ENCODE measurements around the gene SYT1.
A peak's percentile ranks its signal among the peaks of the same experiment; 100 is the strongest.

The SYT1 gene

DNA sequence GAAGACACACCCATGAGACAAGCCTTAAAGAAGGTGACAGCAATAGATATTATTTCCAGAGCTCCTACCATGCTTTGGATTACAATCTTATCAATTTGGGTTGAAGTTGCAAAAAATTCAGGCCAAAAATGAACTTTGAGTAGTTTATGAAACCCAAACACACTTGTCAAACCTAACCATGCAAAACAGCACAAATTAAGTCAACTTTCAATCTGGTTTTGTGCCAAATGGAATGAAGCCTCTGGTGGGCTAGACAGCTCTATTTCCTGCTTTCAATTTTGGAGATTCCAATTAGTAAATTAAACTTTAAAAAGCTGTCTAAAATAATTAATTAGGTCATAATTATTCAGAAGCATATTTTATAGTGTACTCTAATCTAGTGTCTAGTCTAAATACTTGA, 203.4 kb downstream of the SYT1 start:
- no peak for DNase-seq

DNA sequence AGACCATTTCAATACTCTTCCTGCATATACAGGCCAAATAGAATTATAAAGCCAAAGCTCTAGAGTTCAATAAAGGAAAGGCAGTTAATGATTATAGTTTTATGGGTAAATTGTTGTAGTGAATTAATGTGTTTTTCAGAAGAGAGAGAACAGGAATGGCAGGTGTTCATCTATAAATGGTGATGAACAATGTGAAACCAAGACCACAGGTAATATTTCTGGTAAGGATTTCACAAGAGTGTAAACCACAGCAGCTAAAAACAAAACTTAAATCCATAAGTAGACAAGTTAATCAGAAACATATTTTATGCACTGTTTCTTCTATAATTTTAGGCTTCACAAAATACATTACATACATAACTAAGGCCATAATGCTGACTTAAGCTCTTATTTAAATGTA, 204.4 kb downstream of the SYT1 start:
- no peak for DNase-seq

DNA sequence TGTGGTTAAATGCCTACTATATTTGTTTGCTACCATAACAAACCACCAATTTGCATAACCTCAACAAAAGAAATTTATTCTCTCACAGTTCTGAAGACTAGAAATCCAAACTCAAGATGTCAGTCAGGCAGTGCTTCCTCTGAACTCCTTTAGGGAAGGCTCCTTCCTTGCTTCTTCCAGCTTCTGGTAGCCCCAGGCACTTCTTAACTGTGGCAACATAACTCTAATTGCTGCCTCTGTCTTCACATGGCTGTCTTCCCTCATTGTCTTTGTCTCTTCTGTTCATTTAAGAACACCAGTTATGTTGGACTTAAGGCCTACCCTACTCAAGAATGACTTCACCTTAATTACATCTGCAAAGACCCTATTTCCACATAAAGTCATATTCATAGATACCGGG, 206.9 kb downstream of the SYT1 start:
- DNase-seq: no peak

DNA sequence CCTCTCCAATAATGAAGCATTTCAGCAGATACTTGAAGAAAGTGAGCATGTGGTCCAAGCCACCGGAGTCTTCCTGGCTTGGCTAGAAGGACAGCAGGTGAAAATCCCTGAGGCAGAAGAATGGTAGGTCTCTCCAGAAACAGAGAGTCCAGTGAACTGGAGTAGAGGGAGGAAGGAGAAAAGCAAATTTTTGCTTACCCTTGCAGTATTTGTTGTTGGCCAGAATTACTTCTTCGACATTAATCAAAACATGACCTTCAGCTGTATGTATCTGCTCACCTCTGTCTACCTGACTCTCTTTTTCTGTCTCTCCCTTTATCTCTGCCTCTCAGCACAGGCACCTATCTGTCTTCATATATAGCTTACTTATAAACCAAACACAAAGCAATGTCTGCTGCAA, 208.9 kb downstream of the SYT1 start:
- DNase-seq: no peak

DNA sequence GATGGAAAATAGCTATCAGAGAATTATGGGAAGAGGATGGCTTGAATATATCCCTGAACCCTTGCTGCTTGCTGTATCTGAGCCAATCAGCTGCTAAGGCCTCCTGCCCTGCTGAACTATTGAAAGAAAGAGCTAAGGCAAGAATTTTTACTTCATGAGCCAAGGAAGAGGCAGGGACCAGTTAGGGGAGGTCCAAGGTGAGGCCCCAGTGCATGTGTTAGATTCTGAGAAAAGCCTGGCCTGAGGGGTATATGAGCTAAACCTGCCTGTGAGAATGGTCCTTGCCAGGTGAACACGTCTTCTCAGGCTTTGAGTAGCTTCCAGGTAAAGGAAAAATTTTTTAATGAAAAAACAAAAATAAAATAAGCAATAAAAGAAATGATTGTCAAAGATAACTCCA, 218.0 kb downstream of the SYT1 start:
- no peak for DNase-seq

DNA sequence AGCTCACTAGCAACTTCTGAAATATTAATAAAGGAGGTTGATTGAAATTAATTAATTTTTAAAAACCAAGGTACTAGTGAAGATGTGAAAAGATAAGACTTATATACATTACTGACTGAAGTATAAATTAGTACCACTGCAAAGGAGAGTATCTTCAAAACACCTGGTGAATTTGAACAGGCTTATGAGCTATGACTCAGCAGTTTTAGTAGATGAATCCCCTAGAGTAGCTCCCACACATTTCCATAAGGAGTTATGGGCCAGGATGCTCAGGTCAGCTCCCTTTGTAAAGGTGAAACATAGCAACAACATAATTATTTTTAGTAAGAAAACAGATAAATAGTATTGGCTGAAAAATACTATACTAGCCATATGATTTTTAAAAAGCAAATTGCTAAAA, 218.6 kb downstream of the SYT1 start:
- DNase-seq: peak; percentile 24

DNA sequence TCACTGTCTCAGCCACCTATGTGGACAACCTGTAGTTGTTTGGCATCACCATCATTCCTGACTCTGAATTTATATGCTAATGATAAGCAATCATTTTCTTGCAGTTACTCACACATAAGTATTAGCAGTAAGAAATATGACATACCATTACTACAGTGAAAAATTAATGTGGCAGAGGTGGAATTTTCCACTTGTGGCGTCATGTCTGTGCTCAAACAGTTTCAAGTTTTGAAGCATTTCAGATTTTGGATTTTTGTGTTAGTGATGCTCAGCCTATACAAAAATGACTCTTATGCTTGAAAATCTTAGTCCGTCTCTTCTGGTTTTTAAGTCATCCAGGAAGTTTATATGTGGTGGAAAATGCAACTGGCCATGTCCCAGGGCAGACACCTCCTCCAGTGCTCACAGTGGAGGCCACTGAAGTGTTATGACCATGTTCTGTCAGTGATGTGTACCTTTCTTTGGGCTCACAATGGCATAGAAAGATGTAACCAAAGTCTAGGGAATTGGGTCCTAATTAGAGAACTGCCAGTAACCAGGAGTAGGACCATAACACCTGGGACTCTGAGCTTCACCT, 220.6 kb downstream of the SYT1 start:
- no peak for DNase-seq

DNA sequence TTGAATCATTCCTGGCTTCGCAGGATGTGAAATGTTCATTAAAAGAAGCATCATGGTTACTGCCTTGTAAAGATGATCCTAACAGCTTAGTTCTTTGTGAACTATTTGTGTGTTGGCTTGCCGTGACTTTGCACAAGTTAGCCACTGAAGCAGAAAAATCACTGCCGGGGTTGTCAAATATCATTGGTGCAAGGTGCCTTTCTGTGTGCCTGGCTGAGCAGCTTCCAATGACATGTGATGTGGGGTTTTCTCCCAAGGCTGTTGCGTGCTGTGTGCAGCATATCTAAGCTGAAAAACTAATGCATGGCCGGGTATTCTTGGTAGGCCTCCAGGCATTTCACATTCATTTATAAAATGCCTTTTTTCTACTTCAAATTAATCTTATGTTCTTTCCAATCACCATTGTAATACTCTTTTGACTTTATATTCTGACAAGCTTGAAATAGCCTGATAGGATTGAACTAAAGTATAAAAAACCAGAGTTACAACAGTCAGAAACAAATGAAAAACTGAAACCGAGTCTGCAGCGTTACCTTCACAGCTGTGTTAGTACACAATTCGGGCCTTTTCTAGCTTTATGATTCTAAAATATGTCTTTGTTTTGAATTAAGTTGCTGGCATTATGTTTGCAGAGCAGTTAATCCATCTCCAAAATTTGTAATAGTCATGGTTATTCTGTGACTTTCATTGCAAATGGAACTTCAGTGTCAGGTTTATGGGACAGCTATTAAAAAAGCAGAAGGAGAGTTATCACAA, 222.1 kb downstream of the SYT1 start:
- DNase-seq: no peak

DNA sequence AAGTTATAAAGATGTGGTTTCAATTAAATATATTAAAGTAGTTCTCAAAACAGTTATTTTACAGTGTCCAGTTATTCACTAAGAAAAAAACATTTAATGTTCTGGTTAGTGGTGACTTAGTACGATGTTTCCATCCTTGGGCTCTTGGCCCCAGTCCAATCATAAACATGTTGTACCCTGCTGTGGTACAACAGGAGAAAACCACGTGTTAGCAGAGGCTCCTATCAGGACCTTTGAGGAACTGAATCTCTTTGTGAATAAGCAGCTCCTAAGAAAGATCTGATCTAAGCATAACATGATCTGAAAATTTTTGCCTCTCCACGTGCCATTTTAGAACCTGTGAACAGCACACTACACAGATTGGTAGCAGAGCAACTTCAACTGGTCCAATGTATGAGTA, 234.0 kb downstream of the SYT1 start:
- DNase-seq: peak; percentile 3

DNA sequence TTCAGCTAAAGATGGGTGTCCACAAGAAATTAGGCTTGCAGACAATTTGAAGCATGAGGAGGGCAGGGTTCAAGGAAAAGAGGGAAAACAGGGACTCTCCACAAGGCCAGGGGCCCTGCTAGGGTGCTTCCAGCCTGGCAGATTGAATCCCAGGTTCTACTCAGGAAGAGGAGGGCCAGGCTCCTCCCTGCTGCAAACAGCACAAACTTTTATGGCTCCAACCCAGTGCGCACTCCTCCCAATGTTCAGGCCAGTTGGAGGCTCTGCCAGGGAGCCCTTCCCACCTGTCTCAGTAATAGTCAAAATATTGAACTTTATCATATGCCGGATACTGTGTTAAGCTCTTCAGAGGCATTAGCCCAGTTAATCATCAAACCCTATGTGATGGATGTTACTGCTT, 244.4 kb downstream of the SYT1 start:
- no peak for DNase-seq

DNA sequence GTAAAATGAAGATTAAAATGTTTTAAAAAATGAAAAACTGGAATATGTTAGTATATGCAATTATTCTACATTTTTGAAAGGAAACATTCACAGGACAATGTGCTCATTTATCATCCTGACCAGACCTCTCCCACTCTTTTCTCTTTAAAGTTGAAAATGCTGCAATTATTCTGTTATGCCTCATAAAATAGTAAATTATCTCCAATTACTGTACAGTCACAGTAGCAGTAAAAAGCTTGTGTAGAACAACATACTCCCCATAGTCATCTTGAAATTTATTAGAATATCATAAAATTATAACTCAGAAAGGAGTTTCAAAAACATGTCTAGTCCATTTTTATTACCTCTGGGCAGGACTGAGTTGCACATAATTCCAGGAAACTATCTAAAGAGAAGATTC, 250.3 kb downstream of the SYT1 start:
- DNase-seq: no peak

DNA sequence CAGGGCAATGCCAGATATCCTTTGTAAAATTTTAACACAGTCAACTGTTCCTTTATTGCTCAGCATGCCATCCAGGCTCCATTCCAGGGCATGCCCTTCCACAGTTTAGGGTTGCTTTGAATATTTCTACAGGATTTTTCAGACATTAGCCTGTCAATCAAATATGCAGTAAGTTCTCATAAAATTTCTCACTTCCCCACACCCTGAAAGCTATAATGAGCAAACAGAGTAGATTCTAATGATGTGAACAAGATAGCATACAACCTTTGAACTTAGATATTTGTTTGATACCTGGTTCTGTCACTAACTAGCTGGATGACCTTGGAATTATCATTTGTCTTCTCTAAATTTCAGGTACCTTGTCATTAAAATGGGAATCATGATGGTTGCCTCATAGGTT, 251.2 kb downstream of the SYT1 start:
- no peak for DNase-seq

DNA sequence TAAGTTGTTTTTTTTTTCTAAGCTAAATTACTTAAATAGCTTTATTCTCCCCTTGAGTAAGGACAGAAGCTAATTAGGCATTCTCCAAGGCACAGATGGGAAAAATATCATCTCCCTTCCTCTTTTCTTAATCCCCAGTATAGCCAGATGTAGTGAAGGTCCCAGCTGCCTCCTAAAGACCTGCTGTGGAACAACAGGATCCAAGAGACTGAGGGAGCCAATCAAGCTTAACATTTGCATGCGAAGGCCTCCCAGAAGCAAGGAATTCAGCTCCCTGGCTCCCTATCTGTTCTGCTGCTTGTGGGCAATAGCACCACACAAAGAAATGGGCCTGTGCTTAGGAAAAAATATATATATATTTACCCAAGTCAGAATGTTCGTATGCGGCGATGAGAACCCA, 255.2 kb downstream of the SYT1 start:
- no peak for DNase-seq

DNA sequence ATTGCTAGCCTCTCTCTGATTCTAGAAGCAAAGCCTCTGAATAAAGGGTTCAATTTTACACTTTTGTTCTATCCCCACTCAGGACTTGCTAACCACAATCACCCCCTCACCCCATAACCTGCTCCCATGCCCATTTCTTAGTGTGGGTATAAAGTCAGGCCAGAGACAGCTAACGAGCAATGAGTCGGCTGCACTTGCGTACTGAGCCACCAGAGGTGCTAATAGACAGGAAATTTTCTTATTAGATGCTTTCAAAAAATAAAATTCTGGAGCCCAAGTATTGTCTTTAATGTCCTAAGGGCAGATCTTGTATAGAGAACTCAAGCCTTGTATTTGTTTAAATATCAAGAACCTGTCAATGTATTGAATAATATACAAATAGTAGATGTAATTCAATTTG, 256.9 kb downstream of the SYT1 start:
- DNase-seq: no peak

DNA sequence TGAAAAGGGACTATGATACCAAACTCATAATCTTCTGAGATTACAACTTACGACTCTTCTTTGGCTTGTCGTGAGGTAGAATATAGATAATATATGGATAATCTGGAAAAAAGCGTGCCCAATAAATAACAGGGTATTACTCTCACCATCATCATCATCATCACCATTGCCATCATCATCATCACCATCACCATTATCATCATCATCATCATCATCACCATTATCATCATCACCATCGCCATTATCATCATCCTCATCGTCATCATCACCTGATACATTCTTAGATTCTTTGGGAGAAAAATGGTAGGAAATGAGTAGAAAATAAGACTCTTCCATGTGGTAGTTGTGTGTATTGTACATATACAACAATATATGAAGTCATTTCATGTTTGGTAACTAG, 259.8 kb downstream of the SYT1 start:
- no peak for DNase-seq

DNA sequence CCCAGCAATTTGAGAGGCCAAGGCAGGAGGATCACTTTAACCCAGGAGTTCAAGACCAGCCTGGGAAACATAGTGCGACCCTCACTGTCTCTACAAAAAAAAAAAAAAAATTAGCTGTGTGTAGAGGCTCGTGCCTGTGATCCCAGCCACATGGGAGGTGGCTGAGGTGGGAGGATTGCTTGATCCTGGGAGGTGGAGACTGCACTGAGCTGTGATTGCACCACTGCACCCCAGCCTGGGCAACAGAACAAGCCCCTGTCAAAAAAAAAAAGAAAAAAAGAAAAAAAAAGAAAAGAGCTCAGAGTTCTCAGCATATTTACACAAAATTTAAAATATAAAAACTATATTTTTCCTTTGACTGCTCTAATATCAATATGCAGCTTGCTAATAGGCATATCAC, 260.8 kb downstream of the SYT1 start:
- DNase-seq: no peak

DNA sequence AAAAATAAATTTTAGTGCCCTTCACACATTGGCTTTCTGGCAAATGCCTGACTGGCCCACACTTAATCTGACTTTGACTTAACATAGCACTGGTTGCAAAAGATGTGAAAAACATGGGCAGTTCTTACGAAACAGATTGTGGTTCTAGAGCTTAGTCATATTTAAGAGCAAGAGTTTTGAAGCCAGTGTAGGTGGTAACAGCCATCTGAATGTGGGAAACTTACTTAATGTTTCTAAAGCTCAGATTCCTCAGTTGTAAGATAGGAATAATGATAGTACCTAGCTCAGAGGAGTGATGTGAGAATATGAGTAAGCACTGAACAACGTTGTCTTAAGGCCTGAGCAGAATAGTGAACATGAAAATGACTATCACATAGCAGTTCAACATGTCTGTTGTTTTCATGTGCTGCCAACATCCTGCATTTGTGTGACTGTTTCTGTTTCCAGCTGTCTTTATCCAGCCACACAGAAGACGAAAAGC, 262.7 kb downstream of the SYT1 start:
- DNase-seq: no peak

DNA sequence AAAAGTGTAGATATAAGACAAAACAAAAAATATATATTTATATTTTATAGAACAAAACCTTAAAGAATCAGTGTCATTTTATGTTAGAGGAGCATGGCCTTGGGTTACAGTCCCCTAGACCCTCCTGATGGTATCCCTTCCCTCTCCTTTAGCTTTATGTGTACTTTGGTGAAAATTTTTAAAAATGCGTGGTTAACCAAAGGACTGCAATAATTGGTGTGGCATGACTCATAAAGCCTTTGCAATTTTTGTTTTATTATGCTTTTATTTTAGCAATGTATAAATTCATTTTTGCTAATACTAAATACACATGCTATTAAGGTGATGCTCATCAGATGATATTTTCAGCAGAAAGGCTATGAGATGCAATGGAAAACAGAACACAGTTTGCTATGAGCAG, 264.4 kb downstream of the SYT1 start:
- DNase-seq: no peak

DNA sequence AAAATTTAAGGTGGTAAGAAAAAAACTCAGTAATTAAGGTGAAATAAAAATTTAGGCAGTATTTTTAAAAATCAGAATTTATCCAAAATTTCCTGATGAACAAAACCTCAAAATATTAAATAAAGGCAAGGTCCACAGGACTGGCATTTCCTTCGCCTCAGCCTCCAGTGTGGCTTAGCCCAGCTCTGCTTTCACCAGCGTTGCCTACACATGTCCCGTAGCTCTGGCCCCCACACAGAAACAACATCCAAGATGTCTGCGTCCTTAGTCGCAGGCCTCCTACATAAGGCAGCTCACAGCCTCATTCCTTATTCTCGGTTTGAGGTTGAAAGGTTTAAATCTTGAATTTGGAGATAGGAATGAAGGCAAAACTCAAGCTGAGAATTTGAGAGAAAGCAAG, 274.3 kb downstream of the SYT1 start:
- no peak for DNase-seq

DNA sequence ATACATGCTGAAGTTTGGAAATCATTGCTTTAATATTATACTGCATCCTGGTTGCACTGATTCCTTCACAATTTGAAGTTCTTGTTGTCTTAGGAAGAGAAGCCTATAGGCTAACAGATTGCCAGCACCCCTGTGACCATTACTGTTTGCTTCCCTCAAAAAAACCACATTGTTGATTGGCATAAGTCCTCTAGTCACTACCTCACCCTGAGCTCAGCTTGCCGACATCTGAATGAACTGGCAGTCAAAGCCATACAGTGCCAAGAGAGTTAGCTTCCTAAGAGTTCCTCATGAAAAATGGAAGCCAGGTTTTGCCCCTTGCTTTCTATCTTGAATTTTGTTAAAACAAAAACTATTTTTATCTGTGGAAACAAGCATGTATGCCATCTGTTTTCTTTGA, 276.1 kb downstream of the SYT1 start:
- DNase-seq: no peak

DNA sequence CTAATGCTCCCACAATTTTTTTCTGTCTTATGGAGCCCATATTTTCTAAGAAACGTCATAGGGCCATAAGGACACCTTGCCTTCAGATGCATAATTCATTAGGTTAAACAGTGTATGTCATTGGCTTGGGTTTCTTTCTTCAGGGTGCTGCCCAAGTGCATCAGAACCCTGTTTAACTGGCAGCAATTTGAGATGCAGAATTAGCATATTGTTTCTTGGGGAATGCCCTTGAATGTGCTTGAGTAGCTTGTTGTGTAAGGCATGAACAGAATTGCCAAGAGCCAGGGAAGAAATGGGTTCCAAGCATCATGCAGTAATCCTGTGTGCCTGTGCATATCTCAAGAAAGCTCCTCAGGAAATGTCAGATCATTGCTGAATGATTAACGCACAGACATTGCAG, 277.2 kb downstream of the SYT1 start:
- DNase-seq: no peak

DNA sequence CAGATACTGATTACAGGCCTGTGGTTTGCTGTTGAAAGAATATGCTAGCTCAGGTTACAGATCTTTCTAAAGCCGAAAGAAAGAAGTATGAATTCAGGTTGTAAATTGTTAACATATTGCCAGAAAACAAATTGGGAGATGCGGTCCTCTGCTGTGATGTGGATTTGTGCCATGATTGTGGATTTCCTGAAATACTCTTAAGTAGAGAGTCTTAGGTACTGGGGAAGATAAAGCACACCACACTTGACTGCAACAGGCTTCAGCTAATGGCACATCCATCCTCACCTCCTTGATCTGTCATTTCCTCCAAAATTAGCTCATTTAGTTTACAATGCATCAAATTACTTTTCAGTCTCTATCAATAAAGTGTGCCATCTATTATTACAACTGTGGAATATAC, 279.2 kb downstream of the SYT1 start:
- peak; percentile 16 for DNase-seq

DNA sequence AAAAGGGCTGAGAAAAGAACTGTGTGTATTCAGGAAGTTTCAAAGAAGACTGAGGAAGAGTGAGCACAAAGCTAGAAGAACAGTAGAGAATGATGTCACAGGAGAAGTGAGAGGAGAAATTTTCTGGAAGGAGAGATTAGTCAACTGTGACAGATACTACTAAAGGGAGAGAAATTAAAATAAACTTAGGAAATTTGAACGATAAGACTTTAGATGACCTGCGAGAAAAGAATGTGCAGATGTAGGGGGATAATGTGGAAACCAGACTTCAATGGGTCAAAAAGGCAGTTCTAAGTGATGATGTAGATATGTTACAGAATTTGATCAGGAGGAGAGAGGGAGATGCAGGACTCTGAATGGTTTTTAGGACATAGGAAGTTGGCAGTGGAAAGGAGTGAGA, 287.4 kb downstream of the SYT1 start:
- DNase-seq: no peak

DNA sequence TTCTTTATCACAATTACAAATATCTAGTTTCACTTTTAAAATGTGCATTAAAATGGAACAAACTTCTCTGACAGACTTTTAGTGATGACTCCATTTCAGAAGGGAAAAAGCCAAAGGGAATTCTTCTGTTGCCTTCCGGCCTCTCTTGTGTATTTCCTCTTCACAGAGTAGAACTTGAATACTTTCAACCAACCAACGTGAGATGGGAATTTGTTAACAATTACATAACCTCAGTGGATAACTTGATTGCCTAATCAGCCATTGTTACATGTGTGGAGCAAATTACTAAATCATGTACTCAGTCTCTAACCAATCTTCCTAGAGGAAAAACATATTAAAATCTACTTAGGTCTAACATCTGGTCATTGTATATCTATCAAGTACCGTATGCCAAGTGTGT, 291.1 kb downstream of the SYT1 start:
- no peak for DNase-seq

DNA sequence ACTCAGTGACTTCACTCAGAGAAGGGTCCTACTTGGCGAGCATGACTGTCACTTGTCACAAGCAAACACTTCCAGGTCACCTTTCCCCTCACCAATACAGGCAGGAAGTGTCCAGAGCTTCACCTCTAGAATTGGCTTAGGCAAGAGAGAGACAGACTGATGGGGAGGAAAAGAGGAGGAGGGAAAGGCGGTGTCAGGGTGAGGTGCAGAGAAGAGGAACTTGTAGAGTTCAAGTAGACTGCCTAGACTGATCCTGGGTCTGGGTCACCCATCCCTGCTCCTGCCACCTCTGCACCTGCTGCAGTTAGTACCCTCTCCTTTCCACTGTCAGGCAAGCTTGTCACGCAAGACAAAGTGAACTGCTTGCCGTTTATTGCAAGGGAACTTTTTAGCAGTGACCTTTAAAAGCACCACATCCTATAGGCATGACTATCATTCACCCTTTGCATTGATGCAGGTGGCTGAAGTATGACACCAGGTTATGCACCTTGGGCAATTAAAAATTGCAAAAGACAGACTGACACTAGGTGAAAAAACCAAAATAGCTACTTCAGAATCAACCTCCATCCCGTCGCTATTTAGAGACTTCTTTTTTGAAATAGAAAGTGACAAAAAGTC, 292.4 kb downstream of the SYT1 start:
- DNase-seq: no peak

Data from NCI-H146 (cell line).